Stimulated activated CD8-positive, alpha-beta memory T cell treated with anti-CD3 and anti-CD28 coated beads, Interleukin-12 subunit alpha, Interleukin-12 subunit beta, amount 100 ng/mL, for 24 hours (primary cell): ENCODE data around the gene FXN.
"Not testable (repeated sequence)": the region's sequence is repeated elsewhere in the genome, so short reads cannot be mapped to it uniquely, and the experiment has no call there.

Experiments used
- DNase-seq: peaks from one replicate; pipeline ENCODE4 v3.0.0-alpha.2; 2020; ENCODE audit errors: extremely low read depth

The FXN gene

DNA sequence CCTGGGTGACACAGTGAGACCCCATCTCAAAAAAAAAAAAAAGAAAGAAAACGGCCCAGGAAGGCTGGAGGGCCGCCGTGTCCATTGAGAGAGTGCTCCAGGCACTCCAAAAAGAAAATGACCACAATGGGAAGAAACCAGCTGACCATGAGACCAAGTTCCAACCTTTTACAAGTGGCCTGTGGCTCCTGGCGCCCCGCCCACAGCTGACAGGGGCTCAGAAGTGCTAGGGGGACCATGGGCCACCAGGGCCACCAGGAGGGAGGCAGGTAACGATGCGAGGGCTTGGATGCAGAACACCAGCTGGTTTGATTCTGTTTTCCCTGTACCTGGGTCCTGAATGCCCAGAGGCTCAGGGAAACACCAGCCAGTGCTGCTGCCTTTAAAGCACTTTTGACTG, 34.6 kb downstream of the FXN start:
- no peak for DNase-seq

DNA sequence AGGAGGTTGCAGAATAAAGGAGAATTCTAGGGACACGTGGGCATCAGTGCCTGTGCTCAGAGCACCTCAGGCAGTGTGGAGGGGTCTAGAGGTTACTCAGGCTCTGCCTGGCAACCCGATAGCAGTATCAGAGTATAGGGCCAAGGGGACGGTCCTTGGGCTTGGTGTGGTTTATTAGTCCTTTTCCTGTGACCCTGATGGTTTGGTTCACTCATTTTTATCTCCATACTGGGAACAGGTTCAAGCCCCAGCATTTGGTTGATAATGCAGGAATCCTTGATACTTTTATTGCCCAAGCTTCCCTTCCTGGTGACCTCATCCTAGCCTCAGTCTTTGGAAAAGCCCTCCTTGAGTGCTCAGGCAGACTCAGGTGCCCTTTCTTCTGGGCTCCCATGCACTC, 35.5 kb downstream of the FXN start:
- no peak for DNase-seq

DNA sequence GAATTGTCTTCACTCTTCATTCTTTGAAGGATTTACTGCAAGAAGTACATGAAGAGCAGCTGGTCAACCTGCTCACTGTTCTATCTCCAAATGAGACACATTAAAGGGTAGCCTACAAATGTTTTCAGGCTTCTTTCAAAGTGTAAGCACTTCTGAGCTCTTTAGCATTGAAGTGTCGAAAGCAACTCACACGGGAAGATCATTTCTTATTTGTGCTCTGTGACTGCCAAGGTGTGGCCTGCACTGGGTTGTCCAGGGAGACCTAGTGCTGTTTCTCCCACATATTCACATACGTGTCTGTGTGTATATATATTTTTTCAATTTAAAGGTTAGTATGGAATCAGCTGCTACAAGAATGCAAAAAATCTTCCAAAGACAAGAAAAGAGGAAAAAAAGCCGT, 37.6 kb downstream of the FXN start:
- no peak for DNase-seq

DNA sequence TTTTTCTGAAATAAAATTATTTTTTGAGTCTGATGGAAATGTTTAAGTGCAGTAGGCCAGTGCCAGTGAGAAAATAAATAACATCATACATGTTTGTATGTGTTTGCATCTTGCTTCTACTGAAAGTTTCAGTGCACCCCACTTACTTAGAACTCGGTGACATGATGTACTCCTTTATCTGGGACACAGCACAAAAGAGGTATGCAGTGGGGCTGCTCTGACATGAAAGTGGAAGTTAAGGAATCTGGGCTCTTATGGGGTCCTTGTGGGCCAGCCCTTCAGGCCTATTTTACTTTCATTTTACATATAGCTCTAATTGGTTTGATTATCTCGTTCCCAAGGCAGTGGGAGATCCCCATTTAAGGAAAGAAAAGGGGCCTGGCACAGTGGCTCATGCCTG, 39.2 kb downstream of the FXN start:
- no peak for DNase-seq

DNA sequence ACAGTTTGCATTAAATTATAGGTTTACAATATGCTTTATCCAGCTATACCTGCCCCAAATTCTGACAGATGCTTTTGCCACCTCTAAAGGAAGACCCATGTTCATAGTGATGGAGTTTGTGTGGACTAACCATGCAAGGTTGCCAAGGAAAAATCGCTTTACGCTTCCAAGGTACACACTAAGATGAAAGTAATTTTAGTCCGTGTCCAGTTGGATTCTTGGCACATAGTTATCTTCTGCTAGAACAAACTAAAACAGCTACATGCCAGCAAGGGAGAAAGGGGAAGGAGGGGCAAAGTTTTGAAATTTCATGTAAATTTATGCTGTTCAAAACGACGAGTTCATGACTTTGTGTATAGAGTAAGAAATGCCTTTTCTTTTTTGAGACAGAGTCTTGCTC, 41.0 kb downstream of the FXN start:
- DNase-seq: no peak

DNA sequence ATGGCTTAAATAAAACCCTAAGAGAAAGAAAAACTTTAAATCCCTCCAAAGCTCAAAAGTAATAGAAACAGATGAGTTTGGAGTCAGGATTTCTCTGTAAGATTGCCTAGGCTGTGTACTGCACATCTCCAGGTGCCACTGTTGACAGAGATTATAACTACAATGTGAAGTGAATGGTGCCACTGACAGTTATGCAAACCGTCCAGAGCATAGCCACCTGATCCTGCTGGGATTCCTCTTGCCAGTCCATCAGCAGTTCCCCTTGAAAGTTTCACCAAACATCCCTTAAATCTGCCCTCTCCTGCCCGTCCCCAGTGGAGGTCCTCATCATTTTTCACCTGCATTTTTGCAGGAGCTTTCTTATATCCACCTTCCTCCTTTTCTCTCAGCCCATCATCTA, 42.5 kb downstream of the FXN start:
- no peak for DNase-seq

DNA sequence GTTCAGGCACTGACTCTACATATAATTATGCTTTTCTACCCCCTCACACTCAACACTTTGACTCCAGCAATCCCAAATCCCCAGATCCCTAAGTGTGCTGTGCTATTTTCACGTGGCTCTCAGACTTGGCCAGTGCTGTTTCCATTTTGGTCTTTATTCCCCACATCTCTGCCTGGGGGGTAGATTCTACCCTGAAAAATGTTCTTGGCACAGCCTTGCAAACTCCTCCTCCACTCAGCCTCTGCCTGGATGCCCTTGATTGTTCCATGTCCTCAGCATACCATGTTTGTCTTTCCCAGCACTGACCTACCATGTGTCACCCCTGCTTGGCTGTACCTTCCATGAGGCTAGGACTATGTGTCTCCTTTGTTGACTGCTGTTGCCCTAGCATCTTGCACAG, 43.0 kb downstream of the FXN start:
- no peak for DNase-seq

DNA sequence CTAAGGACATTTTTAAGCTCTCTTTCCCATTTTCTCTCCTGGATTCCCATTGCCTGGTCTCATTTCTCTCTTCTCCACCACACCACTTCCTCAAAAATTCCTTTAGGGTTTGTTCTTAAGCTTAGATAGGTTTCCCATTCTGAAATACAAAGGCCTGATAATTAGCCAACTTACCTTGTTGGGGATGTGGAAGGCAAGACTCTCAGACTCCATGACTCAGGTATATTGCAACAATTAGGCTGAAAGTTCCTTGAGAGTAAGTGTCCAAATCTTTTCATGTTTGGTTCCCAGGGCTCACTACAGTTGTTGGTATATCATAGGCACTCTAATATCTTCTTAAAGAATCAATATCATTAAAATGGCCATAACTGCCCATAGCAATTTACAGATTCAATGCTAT, 43.6 kb downstream of the FXN start:
- DNase-seq: no peak

DNA sequence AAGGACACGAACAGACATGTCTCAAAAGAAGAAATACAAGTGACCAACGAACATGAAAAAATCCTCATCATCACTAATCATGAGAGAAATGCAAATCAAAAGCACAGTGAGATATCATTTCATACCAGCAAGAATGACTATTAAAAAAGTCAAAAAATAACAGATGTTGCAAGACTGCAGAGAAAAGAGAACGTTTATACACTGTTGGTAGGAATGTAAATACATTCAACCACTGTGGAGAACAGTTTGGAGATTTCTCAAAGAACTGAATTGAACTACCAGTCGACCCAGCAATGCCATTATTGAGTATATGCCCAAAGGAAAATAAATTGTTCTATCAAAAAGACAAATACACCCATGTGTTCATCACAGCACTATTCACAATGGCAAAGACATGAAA, 45.7 kb downstream of the FXN start:
- DNase-seq: no peak

DNA sequence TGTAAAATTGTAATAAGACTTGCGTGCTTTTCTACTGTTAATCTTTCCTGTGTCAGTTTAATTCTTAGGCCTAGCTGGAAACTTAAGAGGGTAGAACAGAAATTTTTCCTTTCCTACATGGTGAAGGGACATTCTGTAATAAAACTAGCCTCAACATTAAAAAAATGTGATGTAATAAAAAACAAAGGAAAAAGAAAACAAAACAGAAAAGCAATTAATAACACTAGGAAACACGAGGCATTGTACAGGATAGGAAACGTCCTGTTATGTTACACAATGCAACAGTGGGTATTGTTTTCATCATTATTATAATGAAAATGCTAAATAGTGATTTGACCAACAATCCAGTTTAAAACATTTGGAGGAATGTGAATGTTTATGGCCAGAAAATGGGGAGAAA, 47.8 kb downstream of the FXN start:
- no peak for DNase-seq

DNA sequence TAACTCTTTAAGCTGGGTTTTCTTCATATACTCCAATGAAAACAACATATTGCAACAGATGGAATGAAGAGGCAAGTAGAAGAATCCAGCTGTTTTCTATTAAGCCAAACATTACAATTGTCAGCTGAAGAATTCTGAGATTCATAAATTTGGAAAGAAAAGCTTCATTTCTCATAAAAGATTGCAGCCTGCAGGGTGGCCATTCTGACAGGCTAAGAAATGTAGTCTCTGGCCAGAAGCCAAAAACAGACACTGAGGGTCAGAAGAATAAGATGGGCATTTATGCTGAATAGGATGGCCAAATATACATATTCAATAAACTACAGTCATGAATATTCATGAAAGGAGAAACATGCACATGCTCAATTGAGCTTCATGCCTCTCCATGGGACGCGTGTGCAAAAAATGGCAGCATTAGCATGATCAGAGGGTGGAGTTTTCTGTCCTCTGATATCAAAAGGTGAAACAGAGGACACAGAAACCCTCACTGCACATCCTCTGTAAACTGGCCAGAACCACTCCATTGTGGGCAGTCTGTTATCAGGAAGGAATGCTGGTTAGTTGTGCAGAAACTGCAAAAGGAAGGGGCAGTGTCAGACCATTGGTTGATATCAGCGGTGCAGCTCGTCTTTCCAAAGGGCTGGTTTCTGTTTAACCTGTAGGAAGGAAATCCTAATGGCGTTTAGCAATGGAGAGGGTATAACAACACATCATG, 50.2 kb downstream of the FXN start:
- DNase-seq: no peak

DNA sequence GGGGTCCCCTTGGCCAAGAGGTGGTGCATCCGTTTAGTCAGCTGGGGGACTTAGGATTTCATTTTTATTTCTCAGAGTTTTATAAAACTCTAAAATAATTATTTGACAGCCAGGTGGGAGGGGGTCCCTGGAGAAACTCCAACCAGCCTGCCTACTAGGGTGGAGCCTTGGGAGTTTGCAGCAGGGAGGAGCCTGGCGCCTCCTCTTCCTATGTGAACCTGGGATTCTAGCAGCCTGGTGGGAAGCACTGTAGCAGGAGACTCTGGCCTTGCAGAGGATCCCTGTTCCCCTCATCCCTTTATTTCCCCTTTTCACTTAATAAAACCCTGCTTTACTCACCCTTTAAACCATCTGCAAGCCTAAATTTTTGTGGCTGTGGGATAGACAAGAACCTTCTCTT, 50.8 kb downstream of the FXN start:
- no peak for DNase-seq

DNA sequence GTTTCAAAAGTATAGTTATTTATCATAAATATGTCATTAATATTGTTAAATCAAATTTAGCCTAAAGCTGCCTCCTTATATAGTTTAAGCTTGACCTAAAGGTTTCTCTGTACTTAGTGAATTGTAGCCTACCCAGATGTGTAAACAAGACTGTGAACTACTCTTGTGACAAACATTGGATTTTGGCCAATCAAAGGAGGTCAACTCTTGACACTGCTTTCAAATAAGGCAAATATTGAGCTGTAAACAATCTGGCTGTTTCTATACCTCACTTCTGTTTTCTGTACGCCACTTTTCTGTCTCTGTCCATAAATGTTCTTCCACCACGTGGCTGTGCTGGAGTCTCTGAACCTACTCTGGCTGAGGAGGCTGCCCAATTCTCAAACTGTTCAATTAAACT, 51.2 kb downstream of the FXN start:
- no peak for DNase-seq

DNA sequence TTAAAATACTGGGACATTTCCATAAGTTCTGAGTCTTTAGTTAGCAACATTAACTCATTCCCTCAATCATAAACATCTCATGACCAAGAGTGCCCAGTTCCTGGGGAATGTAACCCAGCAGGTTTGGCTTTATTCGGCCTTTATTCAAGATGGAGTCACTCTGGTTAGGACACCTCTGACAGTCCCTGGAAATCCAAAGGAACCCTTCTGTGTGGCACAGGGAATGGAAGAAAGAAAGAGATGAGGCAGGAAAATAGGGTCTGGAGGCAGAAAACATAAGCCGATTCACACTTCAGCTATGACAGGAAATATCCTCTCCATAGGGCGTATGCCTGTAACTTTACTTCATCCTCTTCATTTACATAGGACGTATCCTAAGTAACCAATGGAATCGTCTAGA, 53.5 kb downstream of the FXN start:
- DNase-seq: no peak

DNA sequence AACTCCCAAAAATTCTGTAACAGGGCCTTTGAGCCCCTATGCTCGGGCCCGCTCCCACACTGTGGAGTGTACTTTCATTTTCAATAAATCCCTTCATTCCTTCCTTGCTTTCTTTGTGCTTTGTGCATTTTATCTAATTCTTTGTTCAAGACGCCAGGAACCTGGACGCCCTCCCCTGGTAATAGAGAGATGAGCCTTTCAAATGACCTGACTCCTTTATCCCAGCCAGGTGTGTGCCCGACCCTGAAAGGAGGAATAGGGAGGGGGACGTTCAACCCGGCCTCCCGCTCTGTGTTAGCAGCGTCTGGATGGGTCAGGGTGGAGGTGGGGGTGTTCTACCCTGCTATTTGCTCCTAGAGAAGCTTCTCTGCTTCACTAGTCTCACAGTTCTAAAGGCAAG, 53.9 kb downstream of the FXN start:
- no peak for DNase-seq

DNA sequence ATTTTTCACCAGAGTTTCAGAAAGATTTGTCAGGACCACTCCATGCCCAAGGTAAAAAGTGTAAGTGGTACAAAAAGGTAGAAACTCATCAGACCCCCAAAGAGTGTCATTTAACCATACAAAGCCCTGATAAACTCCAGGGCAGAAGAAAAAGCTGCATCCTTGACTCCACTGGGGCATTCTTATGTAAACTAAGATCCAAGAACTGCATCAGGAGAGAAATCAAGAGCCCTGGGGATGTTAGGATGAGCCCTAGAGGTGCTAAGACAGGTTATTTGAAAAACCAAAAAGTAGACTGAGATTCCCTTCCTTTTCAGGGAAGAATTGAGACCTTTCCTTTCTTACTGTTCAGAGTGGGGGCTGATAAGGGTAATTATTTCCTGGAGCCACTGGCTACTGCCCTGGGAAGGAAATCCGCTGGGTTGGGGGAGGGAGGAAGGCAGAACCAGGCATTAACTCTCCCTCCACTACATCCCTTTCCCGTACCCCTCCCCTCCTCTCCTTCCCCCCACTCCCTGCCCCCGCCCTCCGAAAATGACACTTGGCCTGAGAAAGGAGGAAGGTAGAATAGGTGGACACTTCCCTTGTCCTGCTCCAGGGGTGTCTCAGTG, 54.7 kb downstream of the FXN start:
- DNase-seq: no peak

DNA sequence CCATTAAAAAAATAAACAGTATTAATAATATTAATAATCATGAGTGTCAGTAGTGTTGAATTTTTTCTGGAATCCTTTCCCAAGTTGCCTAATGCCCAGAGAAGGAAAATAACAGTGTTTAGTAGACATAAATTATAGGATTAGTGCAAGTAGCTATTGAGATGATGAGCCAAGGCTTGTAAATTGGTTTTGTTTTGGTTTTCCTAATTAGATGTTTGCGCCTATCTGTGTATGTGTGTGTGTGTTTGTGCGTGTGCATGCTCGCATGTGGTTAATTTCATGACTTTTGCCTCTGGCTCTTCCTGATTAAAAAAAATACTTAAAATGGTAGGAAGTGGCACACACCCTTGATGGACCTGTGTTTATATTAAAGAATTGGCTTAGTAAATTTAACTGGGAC, 55.4 kb downstream of the FXN start:
- no peak for DNase-seq

DNA sequence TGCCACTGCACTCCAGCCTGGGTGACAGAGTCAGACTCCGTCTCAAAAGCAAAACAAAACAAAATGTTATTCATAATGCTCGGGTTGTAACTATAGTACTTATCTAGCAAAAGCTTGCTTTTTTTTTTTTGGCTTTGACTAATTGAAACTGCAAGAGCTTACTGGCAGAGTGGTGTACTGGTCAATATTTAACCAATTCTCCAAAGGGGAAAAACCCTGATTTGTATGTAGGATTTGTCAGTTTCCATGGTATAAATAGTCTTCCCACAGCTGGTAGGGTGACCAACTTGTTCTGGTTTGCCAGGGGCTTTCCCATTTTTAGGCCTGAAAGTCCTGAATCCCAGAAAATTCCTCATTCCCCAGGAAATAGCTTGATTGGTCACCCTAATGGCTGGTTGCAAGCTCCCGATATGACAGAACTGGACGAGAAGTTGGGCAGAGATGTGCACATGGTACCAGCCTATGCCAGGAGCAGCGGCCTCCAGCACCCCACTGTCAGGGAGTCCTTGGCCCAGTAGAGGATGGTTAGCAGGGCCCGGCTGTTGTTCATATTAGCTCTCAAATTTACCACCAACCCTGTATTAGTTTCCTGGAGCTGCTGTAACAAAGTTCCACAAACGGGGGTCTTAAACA, 58.0 kb downstream of the FXN start:
- no peak for DNase-seq

DNA sequence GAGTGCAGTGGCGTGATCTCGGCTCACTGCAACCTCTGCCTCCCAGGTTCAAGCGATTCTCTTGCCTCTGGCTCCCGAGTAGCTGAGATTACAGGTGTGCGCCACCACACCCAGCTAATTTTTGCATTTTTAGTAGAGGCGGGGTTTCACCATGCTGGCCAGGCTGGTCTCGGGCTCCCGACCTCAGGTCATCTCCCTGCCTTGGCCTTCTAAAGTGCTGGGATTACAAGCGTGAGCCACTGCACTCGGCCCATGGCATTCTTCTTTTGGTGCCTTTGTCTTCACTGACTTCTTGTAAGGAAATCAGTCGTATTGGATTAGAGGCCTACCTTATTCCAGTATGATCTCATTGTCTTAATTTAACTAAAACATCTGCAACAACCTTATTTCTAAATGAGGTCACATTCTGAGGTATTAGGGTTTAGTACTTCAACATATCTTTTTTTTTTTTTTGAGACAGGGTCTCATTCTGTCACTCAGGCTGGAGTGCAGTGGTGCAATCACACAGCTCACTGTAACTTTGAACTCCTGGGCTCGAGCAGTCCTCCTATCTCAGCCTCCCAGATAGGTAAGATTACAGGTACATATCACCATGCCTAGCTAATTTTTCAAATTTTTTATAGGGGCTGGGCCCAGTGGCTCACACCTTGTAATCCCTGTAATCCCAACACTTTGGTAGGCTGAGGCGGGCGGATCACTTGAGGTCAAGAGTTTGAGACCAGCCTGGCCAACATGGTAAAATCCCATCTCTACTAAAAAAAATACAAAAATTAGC, 59.0 kb downstream of the FXN start:
- not testable (repeated sequence) for DNase-seq

DNA sequence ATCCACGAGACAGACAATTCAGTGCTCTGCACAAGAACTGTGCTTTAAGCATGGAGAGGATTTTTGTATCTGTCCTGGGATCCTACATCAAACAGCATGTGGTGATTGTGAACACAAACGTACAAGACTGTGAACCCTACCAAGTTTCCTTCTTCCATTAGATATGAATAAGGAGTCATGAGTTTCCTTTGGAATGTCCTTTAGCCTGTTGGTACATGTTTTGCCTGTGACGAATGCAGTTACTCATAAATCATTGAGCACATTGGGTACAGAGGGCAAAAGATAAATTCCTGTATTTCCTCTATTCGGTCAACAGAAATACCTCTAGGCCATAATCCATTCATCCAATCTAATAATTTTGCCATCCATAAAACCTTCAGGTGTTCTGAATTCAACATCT, 61.5 kb downstream of the FXN start:
- DNase-seq: no peak

DNA sequence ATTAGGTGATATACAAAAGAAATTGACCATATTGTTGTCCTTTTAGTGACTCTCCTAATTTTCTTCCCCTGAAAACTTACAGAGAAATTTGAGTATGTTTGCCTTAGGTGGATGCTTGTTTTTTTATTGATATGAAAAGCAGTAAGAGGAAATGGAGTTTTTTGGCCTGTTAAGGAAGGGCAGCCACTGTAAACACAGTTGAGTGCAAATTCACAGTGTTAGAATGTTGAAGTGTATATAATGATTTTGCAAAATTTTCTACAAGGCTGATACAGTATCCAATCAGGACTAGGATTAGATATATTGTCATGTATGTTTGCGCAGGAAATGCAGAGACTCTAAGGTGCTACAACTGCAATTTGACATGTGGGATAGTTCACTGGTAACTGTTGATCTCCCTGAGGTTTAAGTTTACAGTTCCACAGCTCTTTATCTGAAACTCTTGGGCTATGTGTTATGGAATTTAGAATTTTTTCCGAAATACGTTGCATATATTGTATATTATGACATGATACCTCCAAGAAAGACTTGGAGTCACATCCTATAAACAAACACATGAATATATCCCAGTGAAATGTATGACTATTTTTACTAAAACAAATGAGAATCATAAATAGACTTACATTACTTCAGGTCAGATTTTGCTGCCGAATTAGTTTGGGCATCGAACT, 62.5 kb downstream of the FXN start:
- no peak for DNase-seq

DNA sequence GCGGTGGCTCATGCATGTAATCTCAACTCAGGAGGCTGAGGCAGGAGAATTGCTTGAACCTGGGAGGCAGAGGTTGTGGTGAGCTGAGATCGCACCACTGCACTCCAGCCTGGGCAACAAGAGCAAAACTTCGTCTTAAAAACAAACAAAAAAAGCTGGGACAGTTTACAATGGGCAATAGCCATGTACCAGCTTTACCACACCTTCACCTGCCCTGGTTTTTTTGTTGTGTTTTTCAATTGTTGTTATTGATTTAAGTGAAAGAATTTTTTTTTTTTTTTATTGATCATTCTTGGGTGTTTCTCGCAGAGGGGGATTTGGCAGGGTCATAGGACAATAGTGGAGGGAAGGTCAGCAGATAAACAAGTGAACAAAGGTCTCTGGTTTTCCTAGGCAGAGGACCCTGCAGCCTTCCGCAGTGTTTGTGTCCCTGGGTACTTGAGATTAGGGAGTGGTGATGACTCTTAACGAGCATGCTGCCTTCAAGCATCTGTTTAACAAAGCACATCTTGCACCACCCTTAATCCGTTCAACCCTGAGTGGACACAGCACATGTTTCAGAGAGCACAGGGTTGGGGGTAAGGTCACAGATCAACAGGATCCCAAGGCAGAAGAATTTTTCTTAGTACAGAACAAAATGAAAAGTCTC, 67.9 kb downstream of the FXN start:
- not testable (repeated sequence) for DNase-seq
